Motor neuron (in vitro differentiated cells): ENCODE results near the gene GCC1. TPM values are rescaled to one million over a fixed set of nuclear protein-coding genes. Genes with fewer than 3 reads are reported as not detected.
"Not testable (repeated sequence)": the region's sequence is repeated elsewhere in the genome, so short reads cannot be mapped to it uniquely, and the experiment has no call there.

Experiments
- ATAC-seq, 8 experiments: fragments of 200-7000 bp; cut with Tn5 transposase; replicated peaks in 6 of 8; 2 replicates each; pipeline ENCODE4 v1.8.0; 2021; ENCODE audit warnings: mild to moderate bottlenecking in 8 of 8, moderate library complexity in 8 of 8
- H3K27ac ChIP-seq, 2 donors: fragments of 250-450 bp; sonication (Bioruptor Pico); 2 replicates each; pipeline ENCODE4 v1.9.0; 2021; ENCODE audit warnings: antibody characterized with exemption in 2 of 2, mild to moderate bottlenecking in 2 of 2, moderate library complexity in 1 of 2
- H3K4me1 ChIP-seq, 2 donors: fragments of 250-450 bp; sonication (Bioruptor Pico); replicated peaks in 1 of 2; 2 replicates each; pipeline ENCODE4 v1.6.1; 2021; ENCODE audit warnings: antibody characterized with exemption in 2 of 2, mild to moderate bottlenecking in 2 of 2, moderate library complexity in 1 of 2
- H3K4me3 ChIP-seq, 5 donors: fragments of 250-450 bp; sonication (Bioruptor Pico); 2 replicates each; pipeline ENCODE4 v1.9.0; 2021; ENCODE audit warnings: antibody characterized with exemption in 5 of 5, mild to moderate bottlenecking in 5 of 5, moderate library complexity in 4 of 5
- WGBS, 10 experiments: fragments of 450-650 bp; shearing (Covaris generic); methylation state at CpG; one replicate each; pipeline ENCODE4 v1.0.0; 2022; 5-methylcytosine and 5-hydroxymethylcytosine counted together
- in situ Hi-C, 9 experiments: fragments of 400-800 bp; cut with MboI; loops; one replicate each; pipeline ENCODE4 v1.15.0; 2021; ENCODE audit warnings: low sequenced_read_pairs in 9 of 9, low pct_unique_long_range_greater_than_20kb in 2 of 9; ENCODE audit not compliant: unreplicated experiment in 9 of 9
- total RNA-seq, 8 experiments: library from RNA; unstranded; fragments of 300-600 nt; gene quantifications; 2 replicates each; pipeline versions ENCODE4 v1.2.3 to v1.2.4, GENCODE V29; 2022

Gene GCC1
- total RNA-seq, 8 experiments from 2014 or later, result 11.1 to 18.5 (median 14.0) TPM

GRCh38 chr7:127587663-127588018 is 2.2 kb upstream of the GCC1 start:
- 10 to 93% (median 55%) methylated on average over 2 to 7 of the region's 20 CpGs; no CpG with 5 or more reads in 6 of the 10 experiments for WGBS, 10 experiments
- Histone ChIP-seq H3K4me1 (peaks cover 18 to 25% of the 10 kb centered on the region in 2 donors), H3K4me3 (peak overlapping the region; percentile 75 to 91 (median 83)), H3K27ac (peak overlapping the region; percentile 51 to 54)
- ATAC-seq, result no peak
- in situ Hi-C loops, result no loop called here

GRCh38 chr7:127586346-127586745 is 950 bp upstream of the GCC1 start:
- no peak for ATAC-seq
- H3K4me3 ChIP-seq, result no peak overlapping the region
- in situ Hi-C loops, result no loop called here
- H3K27ac ChIP-seq, result no peak overlapping the region
- peaks cover 31 to 32% of the 10 kb centered on the region in 2 donors for H3K4me1 ChIP-seq
- WGBS, 10 experiments, result 71 to 100% (median 100%) methylated on average over 1 to 2 of the region's 2 CpGs; no CpG with 5 or more reads in 2 of the 10 experiments

DNA sequence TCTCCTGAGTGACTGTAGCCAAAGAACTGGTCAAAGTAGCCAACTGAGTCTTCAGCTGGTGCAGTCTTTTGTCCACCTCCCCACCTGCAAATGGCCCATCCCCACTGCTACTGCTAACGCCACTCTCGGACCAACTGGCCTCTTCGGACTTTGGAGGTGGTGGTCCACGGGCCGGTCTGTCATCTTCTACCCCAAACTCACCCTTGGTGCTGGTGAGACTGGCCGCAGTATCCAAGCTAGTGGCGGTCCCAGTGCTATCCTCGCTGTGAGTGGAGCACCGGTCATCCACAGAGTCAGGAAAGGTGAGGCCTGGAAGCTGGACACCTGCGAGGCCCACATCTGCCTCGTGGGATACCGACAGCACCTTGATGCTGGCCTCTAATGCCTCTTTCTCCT is 750 bp downstream of the GCC1 start:
- Histone ChIP-seq H3K27ac (peak overlapping the region; percentile 82 to 95), H3K4me3 (peak overlapping the region; percentile 69 to 97 (median 92)), H3K4me1 (peaks cover 42% of the 10 kb centered on the region in 2 donors)
- whole genome bisulfite sequencing, 10 experiments, result 0 to 80% (median 40%) methylated on average over 1 to 9 of the region's 12 CpGs; no CpG with 5 or more reads in 4 of the 10 experiments
- ATAC-seq, result no peak
- in situ Hi-C loops, result no loop called here

DNA sequence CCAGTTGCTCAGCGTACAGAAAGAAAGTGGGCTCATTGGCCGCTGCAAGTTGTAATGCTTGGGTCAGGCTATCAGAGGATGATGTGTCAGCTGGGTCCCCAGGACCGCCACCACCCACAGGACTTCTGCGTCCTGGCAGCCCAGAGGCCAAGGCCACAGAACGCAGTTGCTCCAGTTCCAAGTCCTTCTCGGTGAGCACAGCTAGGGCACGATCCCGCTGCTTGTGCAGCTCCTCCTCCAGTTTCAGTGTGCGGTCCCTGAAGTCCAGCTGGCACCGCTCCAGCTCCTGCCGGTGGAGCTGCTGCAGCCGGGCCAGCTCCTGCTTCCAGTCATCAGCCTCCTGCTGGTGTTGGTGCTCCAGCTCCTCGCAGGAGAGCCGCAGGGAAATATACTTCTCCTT is 3.0 kb downstream of the GCC1 start:
- Histone ChIP-seq H3K27ac (no peak overlapping the region), H3K4me3 (no peak overlapping the region), H3K4me1 (peaks cover 36 to 38% of the 10 kb centered on the region in 2 donors)
- ATAC-seq, result no peak
- 73 to 100% (median 90%) methylated on average over 2 to 12 of the region's 14 CpGs; no CpG with 5 or more reads in 3 of the 10 experiments for WGBS, 10 experiments
- in situ Hi-C loops, result no loop called here

- in situ Hi-C loops, result no loop called here
- ATAC-seq, result no peak
- WGBS, 10 experiments, result 100% methylated on average over 1 of the region's 1 CpG; no CpG with 5 or more reads in 8 of the 10 experiments
- Histone ChIP-seq H3K4me1 (peaks cover 36 to 38% of the 10 kb centered on the region in 2 donors), H3K27ac (no peak overlapping the region), H3K4me3 (peak overlapping the region in 1 of 5 donors; percentile 9)
Observed at GRCh38 chr7:127581716-127582115, 3.7 kb downstream of the GCC1 start.

GRCh38 chr7:127580612-127581011 is 4.8 kb downstream of the GCC1 start:
- no peak overlapping the region for H3K4me3 ChIP-seq
- in situ Hi-C loops, result no loop called here

DNA sequence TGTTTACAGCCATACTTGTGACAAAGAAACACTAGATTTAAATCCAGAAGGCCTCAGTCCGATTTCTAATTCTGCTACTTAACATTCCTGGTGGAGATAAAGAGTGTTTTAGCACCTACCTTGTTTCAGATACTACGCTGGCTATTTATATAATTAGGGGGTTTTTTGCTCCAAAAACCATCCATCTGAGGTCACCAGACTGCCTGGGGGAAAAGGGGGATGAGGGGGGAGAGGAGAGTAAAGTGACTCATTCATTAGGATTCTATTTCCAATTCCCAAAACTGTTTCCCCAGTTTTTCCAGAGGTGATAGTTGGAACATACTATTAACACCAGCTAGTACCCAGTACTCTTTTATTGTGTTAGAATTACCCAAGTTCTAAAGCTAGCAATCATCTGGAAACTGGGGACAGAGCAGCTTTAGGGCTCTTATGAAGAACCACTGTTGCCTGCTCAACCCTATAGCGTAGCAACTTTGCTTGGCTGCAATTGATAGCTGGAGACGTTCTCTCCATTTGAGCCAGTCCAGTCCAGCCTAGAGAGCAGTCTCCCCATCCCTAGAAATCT is 6.6 kb downstream of the GCC1 start:
- ATAC-seq, result peak in 1 of 8 experiments; percentile 22
- 40 to 100% (median 82%) methylated on average over 1 to 4 of the region's 4 CpGs; no CpG with 5 or more reads in 4 of the 10 experiments for WGBS, 10 experiments
- peaks cover 22 to 34% of the 10 kb centered on the region in 2 donors for H3K4me1 ChIP-seq
- H3K27ac ChIP-seq, result no peak overlapping the region
- no peak overlapping the region for H3K4me3 ChIP-seq
- in situ Hi-C loops, result no loop called here

More at GRCh38 chr7:127580612-127581011, 4.8 kb downstream of the GCC1 start:
- Histone ChIP-seq H3K4me1 (peaks cover 31 to 35% of the 10 kb centered on the region in 2 donors), H3K27ac (no peak overlapping the region)
- ATAC-seq, result no peak

DNA sequence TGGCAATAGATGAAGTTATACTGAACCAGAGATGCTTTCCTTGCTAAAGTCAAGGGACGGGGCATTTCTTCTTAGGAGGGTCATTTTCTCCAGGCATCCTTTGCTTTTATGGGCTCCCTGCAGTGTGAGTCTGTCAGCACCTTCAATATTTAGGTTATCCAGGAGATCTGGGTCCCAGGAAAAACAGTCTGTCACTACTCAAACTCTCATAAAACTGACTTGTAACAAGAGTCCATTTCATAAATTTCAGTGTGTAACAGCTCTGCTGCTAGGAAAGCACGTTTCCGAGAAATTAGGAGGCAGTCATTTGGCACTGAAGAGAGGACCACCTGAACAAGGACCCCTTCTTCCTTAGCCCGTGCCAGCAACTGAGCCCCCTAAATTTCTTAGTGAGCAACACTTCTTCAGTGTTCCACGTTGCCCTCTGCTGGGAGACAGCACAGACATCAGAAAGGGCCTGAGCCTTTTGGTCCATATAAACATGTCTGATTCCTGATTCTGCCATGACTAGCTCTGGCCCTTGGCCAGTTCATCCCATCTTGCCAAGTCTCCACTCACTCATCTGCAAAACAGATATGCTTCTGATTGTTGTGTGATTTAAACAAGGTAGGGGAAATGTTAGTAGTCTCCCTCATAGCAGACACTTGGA is 7.2 kb downstream of the GCC1 start:
- ATAC-seq, result peak in 5 of 8 experiments; percentile 20 to 27 (median 25)

GRCh38 chr7:127571741-127572505 is 13.5 kb downstream of the GCC1 start:
- H3K4me3 ChIP-seq, result no peak overlapping the region
- no peak for ATAC-seq
- WGBS, 10 experiments, result 20 to 100% (median 65%) methylated on average over 1 to 3 of the region's 3 CpGs; no CpG with 5 or more reads in 1 of the 10 experiments
- no peaks in the 10 kb centered on the region for H3K4me1 ChIP-seq
- in situ Hi-C loops, result no loop called here
- H3K27ac ChIP-seq, result no peak overlapping the region

More for the DNA sequence above, 7.2 kb downstream of the GCC1 start:
- in situ Hi-C loops, result no loop called here
- Histone ChIP-seq H3K4me3 (no peak overlapping the region), H3K27ac (no peak overlapping the region), H3K4me1 (peaks cover 17 to 29% of the 10 kb centered on the region in 2 donors)
- WGBS, 10 experiments, result 66 to 100% (median 88%) methylated on average over 3 to 5 of the region's 5 CpGs; no CpG with 5 or more reads in 4 of the 10 experiments

- in situ Hi-C loops, ATAC-seq, H3K27ac ChIP-seq, H3K4me3 ChIP-seq, H3K4me1 ChIP-seq: not testable (repeated sequence)
- no CpG with 5 or more reads among the region's 3 CpGs for WGBS, 10 experiments
Observed at GRCh38 chr7:127568034-127568433, 17.4 kb downstream of the GCC1 start.

DNA sequence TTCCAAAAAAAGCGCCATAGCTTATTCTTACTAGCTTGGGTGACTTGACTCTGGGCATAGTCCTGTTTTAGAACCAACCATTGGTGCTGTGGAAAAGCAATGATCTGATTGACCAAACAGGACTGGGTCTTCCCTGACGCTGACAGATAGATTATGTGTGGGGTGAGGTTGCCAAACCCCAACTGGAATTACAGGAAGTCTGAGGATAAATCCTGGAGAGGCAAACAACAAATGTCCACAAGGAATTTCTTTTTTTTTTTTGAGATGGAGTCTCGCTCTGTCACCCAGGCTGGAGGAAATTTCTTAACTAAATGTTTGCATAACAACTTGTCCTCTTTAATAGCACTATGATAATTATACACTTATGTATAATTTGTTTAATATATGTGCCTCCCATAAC is 19.2 kb downstream of the GCC1 start:
- H3K4me3 ChIP-seq, result no peak overlapping the region
- in situ Hi-C loops, result no loop called here
- no peak overlapping the region for H3K27ac ChIP-seq
- 20 to 92% (median 63%) methylated on average over 1 to 3 of the region's 3 CpGs; no CpG with 5 or more reads in 1 of the 10 experiments for WGBS, 10 experiments
- no peaks in the 10 kb centered on the region for H3K4me1 ChIP-seq
- no peak for ATAC-seq

DNA sequence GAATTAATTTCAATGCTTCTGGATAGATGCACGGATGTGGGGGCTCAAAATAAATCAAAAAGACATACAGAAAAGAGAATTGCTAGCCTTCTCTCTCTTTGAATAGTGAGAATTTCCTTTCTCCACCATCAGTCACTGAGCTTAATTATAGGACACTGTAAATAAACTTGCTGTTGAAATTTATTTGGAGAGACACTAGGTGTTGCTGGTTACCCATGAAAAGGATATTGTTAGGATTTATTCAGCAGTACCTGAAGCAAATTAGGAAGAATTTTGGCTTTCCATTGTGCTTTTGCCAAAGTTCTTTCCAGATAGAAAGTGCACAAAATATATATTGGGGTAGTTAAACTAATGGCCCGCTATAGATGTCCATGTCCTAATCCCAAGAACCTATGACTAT is 27.6 kb downstream of the GCC1 start:
- in situ Hi-C loops, result no loop called here
- 0 to 100% (median 60%) methylated on average over 1 to 2 of the region's 2 CpGs; no CpG with 5 or more reads in 2 of the 10 experiments for WGBS, 10 experiments

GRCh38 chr7:127556404-127556803 is 29.0 kb downstream of the GCC1 start:
- WGBS, 10 experiments, result 0 to 100% (median 56%) methylated on average over 1 to 2 of the region's 2 CpGs; no CpG with 5 or more reads in 2 of the 10 experiments
- Histone ChIP-seq H3K4me1 (no peaks in the 10 kb centered on the region), H3K4me3 (no peak overlapping the region), H3K27ac (no peak overlapping the region)
- no peak for ATAC-seq
- in situ Hi-C loops, result no loop called here

More for the DNA sequence above, 27.6 kb downstream of the GCC1 start:
- H3K27ac ChIP-seq, result no peak overlapping the region
- no peaks in the 10 kb centered on the region for H3K4me1 ChIP-seq
- no peak overlapping the region for H3K4me3 ChIP-seq
- ATAC-seq, result no peak
